GM20431 (cell line): ENCODE data around the gene C2orf76.

Experiments used
- in situ Hi-C: fragments of 300-500 bp; cut with MseI, MboI; formaldehyde crosslinking; loops from one replicate; pipeline ENCODE4 v1.15.0; 2020; ENCODE audit warnings: low sequenced_read_pairs; ENCODE audit not compliant: unreplicated experiment

Gene C2orf76

DNA sequence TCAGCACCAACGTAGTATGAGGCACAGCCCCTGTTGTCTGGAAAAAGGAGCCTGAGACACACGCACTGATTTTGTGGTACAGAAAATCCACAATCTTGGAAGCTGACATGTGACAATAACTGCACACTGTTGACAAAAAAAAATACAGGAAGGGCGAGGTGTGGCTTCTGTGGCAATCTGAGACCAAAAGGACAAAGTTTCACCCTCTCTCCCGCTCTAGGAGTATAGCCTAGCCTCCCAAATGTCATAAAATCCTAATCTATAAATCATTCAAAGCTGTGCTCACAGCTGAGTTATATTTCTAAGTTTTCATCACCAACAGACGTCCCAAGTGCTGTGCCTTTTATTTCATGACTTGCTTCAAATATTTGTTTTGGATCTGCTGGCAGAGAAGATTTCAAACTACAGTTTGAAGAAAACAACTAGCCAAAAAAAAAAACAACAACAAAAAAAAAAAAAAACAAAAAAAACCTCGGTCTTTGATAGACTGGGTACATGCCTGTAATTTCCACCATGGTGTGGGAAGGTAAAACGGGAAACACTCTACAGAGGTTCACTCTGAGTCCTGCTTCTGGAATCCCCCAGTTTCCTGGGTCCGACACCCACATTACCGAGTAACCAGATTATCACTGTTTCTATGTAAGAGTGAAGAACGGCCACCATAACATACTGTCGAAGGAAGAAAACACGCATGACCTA is 61.0 kb downstream of the C2orf76 start:
- in situ Hi-C loops, result no loop called here

DNA sequence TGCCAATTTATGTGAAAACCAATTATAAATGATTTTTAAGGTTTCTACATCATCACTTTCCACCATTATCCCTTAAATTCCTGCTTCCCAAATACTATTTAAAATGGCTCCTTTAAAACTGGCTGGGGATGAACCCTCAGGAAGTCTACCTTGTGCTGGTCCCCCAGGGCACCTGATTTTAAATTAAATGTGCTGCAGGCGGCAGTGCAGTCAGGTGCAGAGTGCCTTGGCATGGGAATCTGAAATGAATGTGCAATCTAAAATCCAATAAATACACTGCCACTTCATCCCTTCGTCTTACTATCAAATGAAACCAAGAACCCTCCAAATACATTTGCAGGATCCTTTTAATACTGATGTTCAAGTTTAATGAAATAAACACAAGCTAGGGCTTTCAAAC is 61.8 kb downstream of the C2orf76 start:
- in situ Hi-C loops, result no loop called here

DNA sequence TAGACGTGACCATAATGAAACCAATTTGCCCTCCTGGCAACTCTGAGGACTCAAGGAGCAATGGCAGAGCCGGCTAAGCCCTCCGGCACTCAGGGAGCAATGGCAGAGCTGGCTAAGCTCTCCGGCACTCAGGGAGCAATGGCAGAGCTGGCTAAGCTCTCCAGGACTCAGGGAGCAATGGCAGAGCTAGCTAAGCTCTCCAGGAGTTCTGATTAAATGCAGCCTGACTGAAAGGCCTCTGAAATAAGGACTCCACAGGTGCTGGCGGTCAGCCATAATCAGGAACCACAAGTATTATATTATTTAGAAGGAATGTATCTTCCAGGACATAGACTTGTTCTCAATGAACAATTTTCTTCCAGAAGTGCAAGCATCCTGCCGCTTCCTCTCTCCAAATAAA is 65.2 kb downstream of the C2orf76 start:
- in situ Hi-C loops, result no loop called here

DNA sequence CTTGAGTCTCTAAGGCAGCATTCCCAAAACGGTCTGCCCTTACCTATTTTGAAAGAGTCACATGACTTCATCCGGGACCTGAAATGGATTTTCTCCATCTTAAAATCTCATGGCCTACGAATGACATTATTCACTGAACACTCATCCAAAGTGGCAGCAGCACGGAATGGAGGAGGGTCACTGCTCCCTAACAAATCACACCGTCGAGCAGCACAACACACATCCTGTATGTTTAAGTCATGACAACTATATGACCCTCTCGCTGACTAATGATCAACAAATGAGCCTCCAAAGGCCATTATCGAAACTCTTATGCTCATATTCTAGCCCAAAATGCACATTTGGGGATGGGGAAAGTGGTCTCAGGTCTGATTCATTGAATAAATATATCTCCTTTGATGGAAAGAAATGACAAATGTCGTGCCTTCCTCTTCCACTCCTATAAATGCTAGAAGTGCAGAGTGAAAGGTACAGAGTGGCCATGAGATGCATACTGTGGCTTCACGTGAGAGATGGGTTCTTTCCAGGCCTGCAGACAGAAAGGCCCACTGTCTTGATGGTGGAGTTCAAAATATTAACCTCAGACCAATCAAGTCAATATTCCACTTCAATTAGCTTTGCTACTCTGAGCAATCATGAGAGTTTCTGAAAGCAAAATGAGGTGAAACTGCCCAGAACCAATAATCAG is 70.8 kb downstream of the C2orf76 start:
- in situ Hi-C loops, result loop anchor here (25.0 kb wide), 1 partner anchor 284 kb away; no protein-coding TSS in a partner anchor

DNA sequence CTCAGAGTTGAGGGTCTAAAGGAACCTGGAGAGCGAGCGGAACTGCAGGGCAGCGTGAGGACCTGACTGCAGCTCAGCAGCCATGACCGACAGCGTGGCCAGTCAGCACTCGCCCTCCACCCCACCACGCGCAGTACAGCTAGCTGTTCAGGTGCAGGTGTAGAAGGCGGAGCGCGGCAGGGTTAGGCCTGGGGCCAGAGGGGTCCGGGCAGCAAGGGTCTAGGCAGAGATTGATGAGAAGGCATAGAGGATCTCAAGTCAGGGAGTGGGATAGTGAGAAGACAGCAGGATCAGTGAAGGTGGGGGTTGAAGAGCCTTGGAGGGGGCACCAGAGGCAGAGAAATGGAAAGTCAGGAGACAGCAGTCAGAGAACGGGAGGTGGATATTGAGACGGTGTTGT is 72.0 kb downstream of the C2orf76 start:
- in situ Hi-C loops, result loop anchor here (25.0 kb wide), 1 partner anchor 282 kb away; no protein-coding TSS in a partner anchor

DNA sequence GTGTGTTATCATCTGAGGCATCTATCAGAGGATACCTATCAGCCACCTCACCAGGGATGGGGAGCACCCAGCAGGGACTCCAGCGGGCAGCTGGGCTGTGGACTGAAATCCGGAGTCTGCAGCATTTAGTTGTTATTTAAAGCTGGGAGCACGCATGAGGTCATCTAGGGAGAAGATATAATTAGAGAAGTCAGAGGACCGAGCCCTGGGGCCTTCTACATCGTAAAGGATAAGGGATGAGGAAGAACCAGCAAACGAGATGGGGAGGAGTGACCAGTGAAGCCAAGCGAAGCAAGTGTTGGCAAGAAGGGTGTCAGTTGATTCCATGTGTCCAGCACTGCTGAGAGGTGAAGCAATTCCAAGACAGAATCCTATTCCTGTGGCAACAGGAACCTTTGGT is 72.7 kb downstream of the C2orf76 start:
- in situ Hi-C loops, result loop anchor here (25.0 kb wide), 1 partner anchor 282 kb away; no protein-coding TSS in a partner anchor

DNA sequence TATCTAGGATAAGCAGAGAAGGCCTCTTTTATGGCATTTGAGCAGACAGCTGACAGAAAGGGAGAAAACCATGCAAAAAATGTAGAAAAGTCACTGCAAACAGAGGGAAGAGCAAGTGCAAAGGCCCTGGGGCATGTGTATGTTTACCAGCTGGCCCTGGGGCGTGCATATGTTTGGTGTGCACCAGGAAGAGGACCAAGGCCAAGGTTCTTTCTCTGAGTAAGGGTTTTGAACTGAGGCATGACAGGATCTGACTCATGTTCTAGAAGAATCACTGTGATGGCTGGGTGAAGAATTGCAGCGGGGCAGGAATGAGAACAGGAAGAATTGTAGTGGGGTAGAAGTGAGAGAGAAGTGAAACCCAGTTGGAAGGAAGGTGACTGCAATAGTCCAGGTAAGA is 73.4 kb downstream of the C2orf76 start:
- in situ Hi-C loops, result loop anchor here (25.0 kb wide), 1 partner anchor 281 kb away; no protein-coding TSS in a partner anchor

DNA sequence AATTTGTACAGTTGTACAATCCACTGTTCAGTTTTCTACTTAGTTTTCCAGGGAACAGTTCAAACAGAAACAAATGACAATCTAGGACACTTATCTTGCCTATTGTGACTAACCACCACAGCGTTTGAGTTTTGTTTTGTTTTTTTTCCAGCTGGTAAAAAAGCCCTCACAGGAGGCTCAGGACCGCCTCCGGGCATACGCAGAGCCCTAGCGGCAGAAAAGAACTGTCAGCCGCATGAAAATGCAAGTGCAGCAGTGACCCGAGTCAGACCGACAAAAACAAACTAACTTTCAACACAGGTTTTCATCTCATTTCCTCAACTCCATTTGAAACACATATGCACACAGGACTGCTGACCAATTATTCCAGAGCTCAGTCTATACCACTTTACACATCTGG is 74.4 kb downstream of the C2orf76 start:
- in situ Hi-C loops, result loop anchor here (25.0 kb wide), 1 partner anchor 280 kb away; no protein-coding TSS in a partner anchor

DNA sequence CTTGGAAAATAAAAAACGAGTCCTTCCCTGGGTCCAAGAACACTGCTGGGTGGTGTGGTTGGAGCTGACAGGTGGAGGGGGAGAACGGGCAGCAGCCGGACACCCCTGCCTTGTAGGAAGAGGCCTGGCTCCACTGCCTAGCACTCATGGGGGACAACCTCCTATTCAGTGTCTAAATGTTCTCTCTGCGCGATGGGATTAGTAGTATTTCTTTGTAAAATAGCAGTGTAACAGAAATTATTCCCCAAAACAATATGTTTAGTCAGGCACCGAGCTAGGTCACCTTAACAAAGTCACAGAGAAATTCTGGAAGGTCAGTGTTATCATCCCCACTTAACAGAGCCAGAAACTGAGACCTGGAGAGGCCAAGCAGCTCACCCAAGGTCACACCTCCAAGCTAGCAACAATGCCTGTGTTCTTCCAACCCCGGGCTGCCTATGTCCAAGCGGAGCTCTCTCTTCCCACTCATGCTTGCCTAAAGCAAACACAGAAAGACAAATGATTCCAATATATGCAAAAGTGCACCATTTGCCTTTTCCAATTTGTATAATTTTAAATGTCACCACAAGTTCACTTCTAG is 75.0 kb downstream of the C2orf76 start:
- in situ Hi-C loops, result loop anchor here (25.0 kb wide), 1 partner anchor 279 kb away; no protein-coding TSS in a partner anchor

DNA sequence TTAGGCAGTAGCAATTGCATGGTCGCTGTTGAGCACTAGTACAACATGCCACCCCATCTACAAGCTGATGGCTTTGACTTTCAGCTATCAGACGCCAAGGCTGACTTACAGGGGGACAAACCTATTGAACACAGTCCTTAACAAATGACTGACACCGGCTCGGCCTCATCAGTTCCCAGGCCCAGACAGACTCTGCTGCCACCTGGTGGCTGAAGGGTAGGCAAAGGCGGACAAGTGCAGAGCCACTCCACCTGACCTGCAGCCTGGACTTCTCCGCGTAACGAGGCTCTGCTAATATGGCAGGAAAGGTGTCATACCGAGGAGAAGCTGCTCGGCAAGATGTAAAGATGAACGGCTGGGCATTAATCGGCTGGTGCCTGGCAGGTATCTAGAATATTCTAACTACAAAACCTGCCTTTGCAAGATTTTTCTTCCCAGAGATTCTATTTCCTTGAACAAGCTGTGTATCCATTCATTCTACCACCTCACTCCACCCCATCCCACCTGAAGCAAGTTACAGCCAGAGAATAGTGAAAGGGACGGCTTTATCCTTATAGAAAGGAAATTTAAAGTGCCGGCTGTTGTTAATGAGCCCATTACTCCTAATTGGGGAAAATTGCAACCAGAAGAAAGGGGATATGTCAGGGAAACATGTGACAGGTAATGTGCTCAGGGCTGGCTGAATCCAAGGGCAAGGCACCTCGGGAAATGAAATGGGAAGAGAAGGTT is 75.6 kb downstream of the C2orf76 start:
- in situ Hi-C loops, result loop anchor here (25.0 kb wide), 1 partner anchor 279 kb away; no protein-coding TSS in a partner anchor

DNA sequence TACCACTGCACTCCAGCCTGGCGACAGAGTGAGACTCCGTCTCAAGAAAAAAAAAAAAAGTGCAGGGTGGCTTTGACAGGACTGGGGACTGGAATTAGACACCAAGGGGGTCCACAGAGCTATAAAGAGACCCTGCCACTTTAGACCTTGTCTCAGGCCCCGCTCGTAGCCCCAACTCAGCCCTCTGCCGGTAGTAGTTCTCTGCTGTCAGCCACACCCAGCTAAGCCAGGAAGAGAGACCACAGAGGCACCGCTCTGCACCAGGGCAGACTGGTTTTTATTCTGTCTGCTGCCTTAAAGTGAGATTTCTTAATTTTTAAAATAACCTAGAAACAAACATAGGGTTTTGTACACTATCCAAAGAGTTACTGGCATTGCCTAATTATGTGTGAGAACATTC is 77.0 kb downstream of the C2orf76 start:
- in situ Hi-C loops, result loop anchor here (25.0 kb wide), 1 partner anchor 277 kb away; no protein-coding TSS in a partner anchor

DNA sequence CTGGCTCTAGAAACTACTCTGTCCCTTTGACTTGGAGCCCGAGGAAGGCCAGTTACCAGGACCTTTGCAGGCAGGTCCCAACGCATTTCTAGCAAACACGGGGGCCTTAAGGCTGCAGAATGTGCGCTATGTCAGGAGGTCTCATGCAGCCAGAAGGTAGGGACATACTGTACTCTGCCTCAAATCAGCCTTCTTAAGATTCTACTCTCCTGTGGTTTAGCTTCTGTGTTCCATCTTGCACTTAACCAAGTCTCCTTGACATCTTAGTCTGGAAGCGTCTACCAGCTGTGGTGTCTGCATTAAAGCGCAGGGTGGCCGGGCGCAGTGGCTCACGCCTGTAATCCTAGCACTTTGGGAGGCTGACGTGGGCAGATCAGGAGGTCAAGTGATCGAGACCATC is 77.5 kb downstream of the C2orf76 start:
- in situ Hi-C loops, result loop anchor here (25.0 kb wide), 1 partner anchor 277 kb away; no protein-coding TSS in a partner anchor

DNA sequence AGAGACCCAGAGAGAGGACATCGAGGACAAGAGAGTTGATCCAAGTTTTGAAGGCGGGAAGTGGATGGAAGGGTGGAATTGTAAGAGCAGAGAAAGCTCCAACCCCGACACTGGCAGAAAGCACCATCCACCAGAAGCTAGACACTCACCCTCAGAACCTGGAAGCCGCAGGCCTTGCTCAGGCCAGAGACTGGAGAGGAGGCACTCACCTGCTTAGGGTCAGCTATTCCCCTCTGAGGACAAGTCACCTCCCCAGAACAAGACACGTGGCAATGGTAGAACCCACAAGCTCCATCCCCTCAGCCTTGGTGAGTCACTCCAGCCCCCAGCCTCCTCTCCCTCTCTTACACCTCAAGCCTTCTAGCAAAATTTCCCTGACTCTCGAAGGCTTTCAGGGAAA is 78.1 kb downstream of the C2orf76 start:
- in situ Hi-C loops, result loop anchor here (25.0 kb wide), 1 partner anchor 276 kb away; no protein-coding TSS in a partner anchor

DNA sequence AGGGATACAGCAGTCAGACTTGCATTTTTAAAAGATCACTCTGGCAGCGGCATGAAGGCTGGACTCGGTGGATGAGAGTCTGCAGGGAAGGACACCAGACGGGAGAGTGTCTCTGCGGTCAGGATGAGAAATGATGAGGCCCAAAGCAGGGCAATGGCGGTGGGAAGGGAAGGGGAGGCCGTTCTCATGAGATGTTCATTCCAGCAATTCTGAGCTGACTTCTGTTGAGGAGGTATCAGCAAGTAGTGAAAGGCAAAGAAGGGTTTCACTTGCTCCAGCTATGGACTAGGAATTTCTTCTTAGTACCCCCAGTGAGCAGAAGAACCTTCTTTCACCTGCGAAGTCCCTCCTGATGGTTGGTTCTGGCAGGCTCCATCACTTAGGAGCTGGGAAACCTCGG is 80.0 kb downstream of the C2orf76 start:
- in situ Hi-C loops, result loop anchor here (25.0 kb wide), 1 partner anchor 274 kb away; no protein-coding TSS in a partner anchor

DNA sequence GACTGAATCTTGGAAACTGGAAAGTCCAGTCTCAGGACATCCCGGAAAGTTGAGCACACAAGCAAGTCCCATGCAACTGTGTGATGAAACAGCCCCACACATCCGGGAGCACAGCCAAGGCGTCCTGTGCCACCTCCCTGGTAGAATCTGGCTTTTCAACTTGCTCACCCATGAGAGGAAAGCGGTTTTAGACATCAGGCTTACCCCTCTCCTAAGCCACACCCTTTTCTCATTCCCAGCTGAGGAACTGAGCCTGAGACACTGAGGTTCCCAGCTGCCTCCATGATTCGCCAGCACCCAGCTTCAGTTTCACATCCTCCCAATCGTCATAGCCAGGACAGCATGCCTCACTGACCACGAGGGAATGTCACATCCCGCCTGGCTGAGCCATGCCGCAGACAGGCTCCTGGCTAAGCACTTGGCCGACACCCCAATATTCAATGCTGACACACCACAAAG is 82.7 kb downstream of the C2orf76 start:
- in situ Hi-C loops, result loop anchor here (25.0 kb wide), 1 partner anchor 272 kb away; no protein-coding TSS in a partner anchor

DNA sequence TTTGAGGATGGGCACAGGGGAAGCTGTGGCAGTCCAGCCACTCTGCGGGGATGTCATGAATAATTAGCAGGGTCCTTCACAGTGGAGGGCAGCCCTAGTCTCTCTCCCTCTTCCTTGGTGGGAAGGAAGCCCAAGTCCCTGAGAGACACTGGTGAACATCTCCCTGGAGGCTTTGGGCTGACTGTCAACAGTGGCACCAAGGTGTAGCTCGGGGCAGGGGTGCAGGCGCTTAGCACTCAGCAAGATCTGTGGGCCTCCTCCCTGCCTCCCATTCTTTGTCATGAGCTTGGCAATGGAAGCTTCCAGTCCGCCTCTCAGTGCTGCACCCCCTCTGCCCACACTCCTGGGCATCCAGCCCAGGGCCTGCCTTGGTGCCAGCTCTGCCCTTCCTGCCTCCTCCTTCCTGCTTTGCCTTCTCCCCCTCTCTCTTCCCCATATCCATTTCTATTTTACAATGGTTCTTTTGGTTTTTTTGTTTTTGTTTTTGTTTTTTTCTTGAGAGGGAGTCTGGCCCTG is 83.6 kb downstream of the C2orf76 start:
- in situ Hi-C loops, result loop anchor here (25.0 kb wide), 1 partner anchor 271 kb away; no protein-coding TSS in a partner anchor

DNA sequence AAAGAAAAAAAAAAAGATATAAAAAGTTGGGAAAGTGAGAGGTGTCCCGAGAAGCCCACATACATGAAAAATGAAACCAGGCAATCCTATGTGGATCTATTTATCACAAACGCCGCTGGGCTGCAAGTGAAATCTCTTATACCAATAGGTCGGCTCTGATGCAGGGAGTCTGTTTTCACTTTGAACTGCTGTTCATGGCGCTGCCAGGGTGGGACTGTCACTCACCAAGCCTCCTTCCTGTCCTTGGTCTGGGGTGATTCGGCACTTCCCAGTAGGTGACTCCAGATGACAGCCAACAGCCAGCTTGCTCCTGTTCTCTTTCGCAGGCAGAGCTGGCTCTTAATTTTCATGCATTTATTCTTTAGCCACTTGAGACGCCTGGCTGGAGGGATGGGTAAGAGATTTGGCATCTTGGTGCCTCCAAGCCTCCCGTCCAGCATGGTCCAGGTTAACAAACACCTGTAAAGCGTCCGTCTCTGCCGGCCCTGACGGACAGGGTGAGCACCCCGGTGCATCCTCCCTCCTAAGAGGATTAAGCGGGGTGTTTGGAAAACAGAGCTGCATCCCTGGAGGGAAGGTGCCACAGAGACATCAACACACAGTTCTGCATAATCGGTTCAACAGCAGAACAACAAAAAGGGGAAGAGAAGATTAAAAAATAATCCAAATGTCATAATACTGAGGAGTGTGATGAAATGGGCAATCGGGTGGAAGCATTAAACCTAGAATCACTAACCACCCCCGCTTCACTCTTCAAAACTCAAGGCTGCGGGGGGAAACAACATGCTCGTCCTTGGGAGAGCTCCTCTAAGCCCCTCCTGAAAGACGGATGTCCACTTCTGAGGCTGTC is 84.3 kb downstream of the C2orf76 start:
- in situ Hi-C loops, result loop anchor here (25.0 kb wide), 1 partner anchor 270 kb away; no protein-coding TSS in a partner anchor

DNA sequence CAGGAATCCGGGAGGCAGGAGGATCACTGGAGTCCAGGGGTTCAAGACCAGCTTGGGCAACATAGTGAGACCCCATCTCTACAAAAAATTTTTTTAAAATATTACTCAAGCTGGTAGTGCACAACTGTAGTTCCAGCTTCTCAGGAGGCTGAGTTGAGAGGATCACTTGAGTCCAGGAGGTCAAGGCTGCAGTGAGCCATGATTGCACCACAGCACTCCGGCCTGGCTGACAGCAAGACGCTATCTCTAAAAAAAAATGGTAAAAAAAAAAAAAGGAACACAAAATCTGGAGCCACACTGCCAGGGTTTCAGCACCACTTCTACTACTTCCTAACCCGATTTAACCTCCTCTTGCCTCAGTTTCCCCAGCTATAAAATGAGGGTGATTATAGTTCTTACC is 86.0 kb downstream of the C2orf76 start:
- in situ Hi-C loops, result loop anchor here (25.0 kb wide), 1 partner anchor 268 kb away; no protein-coding TSS in a partner anchor
